GM18873 (cell line): ENCODE data around the gene MRAS.

Experiments used
- ATAC-seq: cut with Tn5 transposase; IDR thresholded peaks from one replicate; pipeline ENCODE4 v1.9.1; 2021; ENCODE audit warnings: mild to moderate bottlenecking, moderate library complexity, moderate number of reproducible peaks; ENCODE audit not compliant: unreplicated experiment, low FRiP score

The MRAS gene

DNA sequence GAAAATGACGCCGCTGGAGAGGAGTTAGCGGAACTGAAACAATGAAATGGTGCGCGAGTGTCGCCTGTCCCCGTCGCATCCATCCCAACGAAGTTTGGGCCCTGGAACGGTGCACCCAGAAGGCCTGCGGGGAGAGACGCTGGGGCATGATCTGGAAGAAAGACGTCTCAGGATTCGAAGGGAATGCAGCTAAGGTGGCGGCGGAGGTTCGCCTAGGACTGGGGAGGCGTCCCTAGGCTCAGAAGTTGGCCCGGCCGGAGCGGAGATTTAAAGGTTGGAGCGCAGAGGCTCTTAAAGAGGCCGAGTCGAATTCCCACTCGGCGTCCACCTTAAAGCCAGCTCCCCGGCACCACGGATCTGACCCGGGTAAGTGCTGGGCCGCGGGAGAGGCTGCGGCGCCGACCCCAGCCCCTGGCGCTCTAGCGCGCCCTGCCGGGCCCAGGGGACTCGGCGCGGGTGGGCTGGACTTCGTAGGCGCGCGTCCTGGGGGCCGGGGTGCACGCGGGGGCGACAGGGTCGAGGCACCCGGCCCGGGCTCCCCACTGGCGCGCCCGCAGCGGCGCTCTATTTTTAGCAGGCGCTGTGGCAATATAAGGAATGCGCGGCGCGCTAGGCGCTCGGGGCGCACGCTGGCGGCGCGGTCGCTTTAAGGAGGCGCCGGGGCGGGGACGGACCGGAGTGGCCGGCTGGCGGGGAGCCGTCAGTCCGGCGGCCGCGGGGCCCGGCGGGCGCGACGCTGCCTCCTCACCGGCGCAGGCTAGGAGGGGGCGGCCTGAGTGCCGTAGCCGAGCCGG, at the start of gene MRAS:
TSS of gene MRAS (plus strand) at position 620 of the 794 bp plus-strand sequence. CDS start 24,305 bp downstream, outside the sequence.
- ATAC-seq = no peak

DNA sequence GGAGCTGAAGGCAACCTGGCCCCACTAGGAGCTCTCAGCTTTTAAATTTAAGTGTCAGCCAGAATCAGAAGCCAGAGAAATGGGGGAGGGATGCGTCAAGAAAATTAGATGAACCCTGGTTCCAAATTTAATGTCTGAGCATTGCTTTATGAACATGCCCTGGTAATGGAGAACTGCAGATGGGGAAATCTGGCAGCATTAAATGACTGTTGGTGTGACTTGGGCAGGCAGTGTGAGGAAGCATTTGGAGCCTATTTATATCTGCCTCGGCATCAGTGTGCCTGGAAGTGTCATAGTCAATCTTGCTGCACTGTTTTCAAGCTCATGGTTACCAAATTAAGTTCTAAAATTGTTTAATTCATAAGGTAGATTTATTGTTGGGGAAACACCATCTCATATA, 47.7 kb upstream of the MRAS start:
- no peak for ATAC-seq

DNA sequence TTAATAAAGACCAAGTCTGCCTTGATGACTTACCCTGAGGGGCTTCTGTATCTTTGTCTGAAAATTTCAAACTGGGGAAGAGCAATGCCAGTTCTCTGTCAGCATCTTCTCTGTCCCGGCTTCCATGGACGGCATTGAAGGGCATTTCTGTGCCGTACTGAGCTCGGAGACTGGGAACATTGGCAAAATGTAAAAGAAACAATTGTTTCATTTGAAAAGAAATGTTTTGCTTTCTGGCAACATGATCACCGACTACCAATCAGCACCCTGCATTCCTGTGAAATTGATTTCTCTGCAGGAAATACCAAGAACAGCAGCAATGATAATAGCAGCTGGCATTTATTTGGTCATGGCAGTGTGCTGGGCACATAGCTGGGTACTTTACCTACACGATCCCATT, 44.9 kb upstream of the MRAS start:
- ATAC-seq = no peak

DNA sequence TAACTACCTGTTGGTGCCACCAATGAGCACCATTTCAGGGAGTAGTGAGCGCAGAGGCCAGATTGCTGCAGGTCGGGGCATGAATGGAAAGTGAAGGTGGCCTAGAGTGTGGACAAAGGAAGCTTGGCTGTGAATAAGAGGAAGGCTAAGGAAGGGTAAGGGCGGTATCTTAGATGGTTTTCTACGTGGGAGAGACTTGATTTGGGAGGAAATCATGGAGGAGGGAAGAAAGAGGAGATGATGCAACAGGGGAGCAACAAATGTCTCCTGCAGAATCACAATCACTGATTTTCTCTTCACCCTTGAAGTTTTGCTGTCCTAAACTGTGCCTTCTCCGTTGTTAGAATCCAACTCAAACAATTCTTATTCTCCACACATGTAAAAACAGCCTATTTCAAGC, 40.5 kb upstream of the MRAS start:
- ATAC-seq = no peak

- no peak for ATAC-seq
Observed at GRCh38 chr3:138308783-138309182, 39.6 kb upstream of the MRAS start.

GRCh38 chr3:138310494-138310893, 37.9 kb upstream of the MRAS start:
- no peak for ATAC-seq

- no peak for ATAC-seq
Observed at GRCh38 chr3:138314751-138315150, 33.6 kb upstream of the MRAS start.

- no peak for ATAC-seq
Observed at GRCh38 chr3:138317687-138318086, 30.7 kb upstream of the MRAS start.

GRCh38 chr3:138323971-138324370, 24.4 kb upstream of the MRAS start:
- no peak for ATAC-seq

DNA sequence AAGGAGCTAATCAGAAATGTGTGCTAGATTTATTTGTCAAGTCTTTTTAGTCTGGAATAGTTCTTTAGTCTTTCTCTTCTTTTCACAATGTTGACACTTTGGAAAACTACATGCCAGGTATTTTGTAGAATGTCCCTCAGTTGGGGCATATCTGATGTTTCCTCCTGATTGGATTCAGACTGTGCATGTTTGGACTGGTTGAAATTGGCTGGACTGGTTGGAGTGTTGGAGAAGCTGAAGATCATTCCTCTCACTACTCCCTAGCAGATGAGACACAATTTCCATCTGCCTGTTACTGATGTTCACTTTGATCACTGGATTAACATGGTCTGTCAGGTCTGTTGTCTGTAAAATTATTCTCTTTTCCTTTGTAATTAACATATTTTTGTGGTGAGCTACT, 22.4 kb upstream of the MRAS start:
- no peak for ATAC-seq

GRCh38 chr3:138326866-138327595, 21.3 kb upstream of the MRAS start:
- no peak for ATAC-seq

DNA sequence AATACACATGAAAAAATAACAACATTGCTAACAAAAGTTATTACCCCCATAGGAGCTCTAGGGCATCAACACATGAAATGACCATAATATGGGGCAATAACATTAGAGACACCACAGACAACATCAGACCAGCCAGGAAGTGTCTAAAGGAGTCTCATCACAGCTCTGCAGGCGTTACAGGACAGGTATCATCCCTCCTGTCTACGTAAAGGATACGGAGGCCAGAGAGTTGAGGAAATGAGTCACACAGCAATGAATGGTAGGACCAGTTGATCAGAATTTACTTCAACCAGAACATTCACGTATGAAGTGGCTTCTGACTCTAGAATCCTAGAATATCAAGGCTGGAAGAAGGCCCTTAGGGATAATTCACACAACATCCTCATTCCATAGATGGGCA, 20.5 kb upstream of the MRAS start:
- ATAC-seq = no peak

GRCh38 chr3:138328341-138328740, 20.0 kb upstream of the MRAS start:
- ATAC-seq = no peak

DNA sequence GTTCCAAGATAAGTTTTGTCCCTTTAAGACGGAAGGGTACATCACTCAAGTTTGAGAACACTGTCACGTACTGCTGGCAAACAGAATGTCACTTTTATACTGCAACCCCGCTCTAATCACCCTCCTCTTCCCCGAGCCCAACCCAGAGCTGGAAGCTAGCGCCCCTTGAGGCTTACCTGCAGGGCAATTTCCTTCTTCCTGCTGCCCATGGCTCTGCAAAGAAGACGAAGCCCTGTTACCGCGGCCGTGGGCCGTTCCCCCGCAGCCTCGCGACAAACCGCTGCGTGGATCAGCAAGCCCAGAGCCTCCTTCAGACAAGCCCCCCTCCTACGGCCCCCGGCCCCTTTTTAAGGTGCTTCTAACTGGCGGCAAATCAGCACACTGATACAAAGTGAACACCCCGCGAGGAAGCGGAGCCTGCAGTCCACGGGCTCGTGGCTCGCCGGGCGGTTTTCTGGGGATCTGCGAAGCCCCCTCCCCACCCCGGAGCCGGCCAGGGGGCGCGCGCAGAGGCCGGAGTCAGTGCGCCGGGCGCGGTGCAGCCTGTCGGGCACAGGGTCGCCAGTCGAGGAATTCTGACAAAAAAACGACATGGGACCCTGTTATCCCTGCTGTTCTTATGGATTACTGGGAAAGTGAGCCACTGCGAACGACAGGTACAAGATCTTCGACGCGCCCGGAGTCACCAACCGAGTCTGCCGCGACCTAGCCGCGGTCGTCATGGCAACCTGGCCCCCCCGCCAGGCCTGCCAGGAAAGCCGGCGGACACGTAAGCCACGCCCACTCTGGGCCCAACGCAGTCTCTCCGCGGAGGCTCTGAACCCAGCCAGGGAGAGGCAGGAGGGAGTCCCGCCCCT, 19.0 kb upstream of the MRAS start, which contains the start of gene NME9:
TSS of gene NME9 (minus strand) at position 725 of the 857 bp plus-strand sequence. CDS start at position 209, 516 bp downstream.
- ATAC-seq = no peak

- no peak for ATAC-seq
Observed at GRCh38 chr3:138329984-138330293, 18.4 kb upstream of the MRAS start.

DNA sequence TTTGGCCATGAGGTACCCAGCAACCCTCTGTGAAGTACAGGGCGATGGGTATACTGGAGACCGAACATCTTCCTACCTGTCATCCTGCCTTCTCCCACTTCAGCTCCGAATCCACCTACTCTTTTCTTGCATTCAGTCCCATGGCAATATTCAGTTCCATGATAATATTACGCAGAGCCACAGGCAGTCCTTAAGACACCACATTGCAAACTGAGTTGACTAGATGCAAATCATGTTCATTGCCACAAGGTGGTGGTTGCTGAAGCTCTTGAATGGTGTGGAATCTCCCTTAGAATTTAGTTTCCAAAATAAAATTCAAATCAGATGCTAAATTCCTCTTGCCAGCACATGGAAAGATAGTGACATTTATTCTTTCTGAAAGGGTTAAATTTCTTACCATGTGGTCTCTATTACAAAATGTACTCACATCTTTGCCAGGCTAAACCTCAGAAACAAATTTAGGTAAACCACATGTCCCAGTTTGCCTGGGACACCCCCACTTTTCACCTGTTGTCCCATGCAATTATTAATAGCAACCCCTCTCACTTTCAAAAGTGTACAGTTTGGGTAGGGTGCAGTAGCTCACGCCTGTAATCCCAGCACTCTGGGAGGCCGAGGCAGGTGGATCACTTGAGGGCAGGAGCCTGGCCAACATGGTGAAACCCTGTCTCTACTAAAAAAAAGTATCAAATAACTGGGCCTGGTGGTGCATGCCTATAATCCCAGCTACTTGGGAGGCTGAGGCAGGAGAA, 17.1 kb upstream of the MRAS start:
- no peak for ATAC-seq

DNA sequence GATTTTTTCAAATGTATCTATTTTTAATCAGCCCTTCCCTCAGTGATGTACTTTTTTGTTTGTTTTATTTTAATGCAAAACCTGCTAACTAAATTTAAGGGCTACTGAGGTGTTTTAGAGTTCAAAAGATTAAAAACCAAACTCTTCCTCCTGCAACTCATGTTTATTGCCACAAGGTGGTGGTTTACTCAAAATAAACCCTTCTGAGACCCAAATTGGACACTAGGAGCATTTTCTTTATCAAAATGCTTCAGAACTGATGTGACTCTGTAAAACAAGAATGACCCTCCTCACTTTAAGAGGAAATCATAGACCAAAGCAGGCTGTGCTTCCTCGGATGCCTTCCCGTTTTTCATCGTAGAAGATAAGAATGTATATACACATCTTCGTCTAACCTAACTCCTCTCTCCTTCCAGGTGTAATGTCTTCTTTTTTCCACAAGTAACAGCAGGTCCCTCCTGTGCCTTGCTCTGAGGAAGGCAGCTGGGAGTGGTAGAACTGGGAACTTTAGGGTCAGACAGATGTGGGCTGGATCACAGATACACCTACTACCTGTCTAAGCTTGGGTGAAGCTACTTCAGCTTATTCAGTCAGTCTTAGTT, 15.8 kb upstream of the MRAS start:
- no peak for ATAC-seq

GRCh38 chr3:138334608-138335007, 13.8 kb upstream of the MRAS start:
- ATAC-seq = no peak

- ATAC-seq = no peak
Observed at GRCh38 chr3:138336454-138336999, 11.9 kb upstream of the MRAS start.

DNA sequence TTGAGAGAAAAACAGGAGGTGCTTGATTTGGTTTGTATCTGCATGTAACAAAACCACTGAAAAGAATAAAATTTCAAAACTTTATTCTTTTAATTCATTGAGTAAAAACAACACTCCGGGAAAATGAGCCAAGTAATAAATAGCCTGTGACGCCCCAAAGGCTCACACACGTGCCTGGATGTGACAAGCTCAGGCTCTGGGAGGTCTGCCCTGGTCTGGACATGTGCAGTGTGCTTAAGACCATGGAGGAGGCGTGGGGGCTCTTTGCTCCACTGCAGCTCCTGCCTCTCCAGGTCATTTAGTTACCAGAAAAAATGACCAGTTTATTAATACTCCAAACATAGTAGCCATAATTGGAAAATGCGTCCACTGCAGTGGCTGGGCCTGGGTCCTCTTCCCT, 10.1 kb upstream of the MRAS start:
- ATAC-seq = no peak
